ENCODE results near the gene C1orf232. TPM values are rescaled to one million over a fixed set of nuclear protein-coding genes. Genes with fewer than 3 reads are reported as not detected.
A peak's percentile ranks its signal among the peaks of the same experiment; 100 is the strongest.

Gene C1orf232
- total and polyA plus RNA-seq, 2 of the 13 experiments (the other 11 are each of a cell fraction or from before 2014, with no cell fraction given): not detected

DNA sequence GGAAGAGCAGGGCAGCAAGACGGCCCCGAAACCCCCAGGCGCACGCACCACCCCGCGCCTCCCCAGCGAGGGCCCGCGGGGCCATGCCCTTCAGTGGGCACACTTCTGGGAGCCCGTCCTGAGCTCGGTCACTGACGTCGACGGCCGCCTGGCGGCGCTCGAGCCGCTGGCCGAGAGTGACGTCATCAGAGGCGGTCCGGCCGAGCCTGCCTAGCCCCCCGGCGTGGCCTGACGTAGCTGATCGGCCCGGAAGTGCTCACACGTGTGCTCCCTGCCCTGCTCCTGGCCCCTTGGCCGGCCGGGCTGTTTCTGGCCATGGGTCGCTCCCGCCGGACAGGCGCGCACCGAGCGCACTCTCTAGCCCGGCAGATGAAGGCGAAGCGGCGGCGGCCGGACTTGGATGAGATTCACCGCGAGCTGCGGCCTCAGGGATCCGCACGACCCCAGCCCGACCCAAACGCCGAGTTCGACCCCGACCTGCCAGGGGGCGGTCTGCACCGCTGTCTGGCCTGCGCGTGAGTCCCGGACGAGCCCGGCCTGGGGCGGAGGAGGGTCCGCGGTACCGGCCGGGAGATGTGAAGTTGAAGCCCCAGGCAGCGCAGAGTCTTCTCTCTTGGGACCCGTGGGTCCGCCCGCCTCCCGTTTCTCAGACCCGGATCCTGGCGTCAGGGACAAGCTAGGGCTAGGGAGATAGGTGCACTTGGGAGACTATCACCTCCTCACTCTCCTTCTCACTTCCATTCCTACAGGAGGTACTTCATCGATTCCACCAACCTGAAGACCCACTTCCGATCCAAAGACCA, 1.1 kb upstream of the C1orf232 start, which contains the start of gene ZNF593 (continued):
- TF ChIP-seq, protein P1, sequence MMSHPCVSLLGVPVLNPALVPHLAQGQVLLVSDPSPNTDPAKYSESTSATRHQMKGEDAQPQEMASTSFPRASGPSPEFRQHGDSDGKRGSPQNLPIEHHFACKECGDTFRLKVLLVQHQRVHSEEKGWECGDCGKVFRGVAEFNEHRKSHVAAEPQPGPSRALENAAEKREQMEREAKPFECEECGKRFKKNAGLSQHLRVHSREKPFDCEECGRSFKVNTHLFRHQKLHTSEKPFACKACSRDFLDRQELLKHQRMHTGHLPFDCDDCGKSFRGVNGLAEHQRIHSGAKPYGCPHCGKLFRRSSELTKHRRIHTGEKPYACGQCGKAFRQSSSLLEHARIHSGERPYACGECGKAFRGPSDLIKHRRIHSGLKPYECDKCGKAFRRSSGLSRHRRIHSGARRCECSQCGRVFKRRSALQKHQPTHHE (CRISPR knock-in tag; IDR thresholded peaks at IDR 0.05; ENCODE audit: borderline replicate concordance): peak; percentile 99
- TF ChIP-seq, protein P2, sequence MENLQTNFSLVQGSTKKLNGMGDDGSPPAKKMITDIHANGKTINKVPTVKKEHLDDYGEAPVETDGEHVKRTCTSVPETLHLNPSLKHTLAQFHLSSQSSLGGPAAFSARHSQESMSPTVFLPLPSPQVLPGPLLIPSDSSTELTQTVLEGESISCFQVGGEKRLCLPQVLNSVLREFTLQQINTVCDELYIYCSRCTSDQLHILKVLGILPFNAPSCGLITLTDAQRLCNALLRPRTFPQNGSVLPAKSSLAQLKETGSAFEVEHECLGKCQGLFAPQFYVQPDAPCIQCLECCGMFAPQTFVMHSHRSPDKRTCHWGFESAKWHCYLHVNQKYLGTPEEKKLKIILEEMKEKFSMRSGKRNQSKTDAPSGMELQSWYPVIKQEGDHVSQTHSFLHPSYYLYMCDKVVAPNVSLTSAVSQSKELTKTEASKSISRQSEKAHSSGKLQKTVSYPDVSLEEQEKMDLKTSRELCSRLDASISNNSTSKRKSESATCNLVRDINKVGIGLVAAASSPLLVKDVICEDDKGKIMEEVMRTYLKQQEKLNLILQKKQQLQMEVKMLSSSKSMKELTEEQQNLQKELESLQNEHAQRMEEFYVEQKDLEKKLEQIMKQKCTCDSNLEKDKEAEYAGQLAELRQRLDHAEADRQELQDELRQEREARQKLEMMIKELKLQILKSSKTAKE (CRISPR knock-in tag; IDR thresholded peaks at IDR 0.05; ENCODE audit: borderline replicate concordance): peak; percentile 54; the same call in 1 of the 2 replicates
- TF ChIP-seq NR2F2 (IDR thresholded peaks at IDR 0.05; ENCODE audit: borderline replicate concordance, low read depth): no peak
- TF ChIP-seq, protein P3, sequence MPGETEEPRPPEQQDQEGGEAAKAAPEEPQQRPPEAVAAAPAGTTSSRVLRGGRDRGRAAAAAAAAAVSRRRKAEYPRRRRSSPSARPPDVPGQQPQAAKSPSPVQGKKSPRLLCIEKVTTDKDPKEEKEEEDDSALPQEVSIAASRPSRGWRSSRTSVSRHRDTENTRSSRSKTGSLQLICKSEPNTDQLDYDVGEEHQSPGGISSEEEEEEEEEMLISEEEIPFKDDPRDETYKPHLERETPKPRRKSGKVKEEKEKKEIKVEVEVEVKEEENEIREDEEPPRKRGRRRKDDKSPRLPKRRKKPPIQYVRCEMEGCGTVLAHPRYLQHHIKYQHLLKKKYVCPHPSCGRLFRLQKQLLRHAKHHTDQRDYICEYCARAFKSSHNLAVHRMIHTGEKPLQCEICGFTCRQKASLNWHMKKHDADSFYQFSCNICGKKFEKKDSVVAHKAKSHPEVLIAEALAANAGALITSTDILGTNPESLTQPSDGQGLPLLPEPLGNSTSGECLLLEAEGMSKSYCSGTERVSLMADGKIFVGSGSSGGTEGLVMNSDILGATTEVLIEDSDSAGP (CRISPR knock-in tag; IDR thresholded peaks at IDR 0.05; ENCODE audit: borderline replicate concordance): peak; percentile 92
- no peak for TF ChIP-seq FLYWCH1 (CRISPR knock-in tag; IDR thresholded peaks at IDR 0.05)
- TF ChIP-seq, protein P4, sequence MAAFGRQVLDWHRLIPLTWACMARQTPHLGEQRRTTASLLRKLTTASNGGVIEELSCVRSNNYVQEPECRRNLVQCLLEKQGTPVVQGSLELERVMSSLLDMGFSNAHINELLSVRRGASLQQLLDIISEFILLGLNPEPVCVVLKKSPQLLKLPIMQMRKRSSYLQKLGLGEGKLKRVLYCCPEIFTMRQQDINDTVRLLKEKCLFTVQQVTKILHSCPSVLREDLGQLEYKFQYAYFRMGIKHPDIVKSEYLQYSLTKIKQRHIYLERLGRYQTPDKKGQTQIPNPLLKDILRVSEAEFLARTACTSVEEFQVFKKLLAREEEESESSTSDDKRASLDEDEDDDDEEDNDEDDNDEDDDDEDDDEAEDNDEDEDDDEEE (CRISPR knock-in tag; IDR thresholded peaks at IDR 0.05): peak; percentile 57; the same call in 1 of the 2 replicates
- peak; percentile 62 for TF ChIP-seq TEAD3 (CRISPR knock-in tag; optimal IDR thresholded peaks at IDR 0.05; ENCODE audit: borderline replicate concordance)
- no peak for TF ChIP-seq ZNF264 (CRISPR knock-in tag; IDR thresholded peaks at IDR 0.05)
- no peak for TF ChIP-seq ZSCAN29 (CRISPR knock-in tag; conservative IDR thresholded peaks at IDR 0.05)
- TF ChIP-seq ZNF317 (CRISPR knock-in tag; IDR thresholded peaks at IDR 0.05): peak; percentile 88
- TF ChIP-seq ZNF207 (IDR thresholded peaks at IDR 0.05; ENCODE audit: borderline replicate concordance): no peak
- TF ChIP-seq RFX3 (CRISPR knock-in tag; IDR thresholded peaks at IDR 0.05): no peak
- TF ChIP-seq, protein P5, sequence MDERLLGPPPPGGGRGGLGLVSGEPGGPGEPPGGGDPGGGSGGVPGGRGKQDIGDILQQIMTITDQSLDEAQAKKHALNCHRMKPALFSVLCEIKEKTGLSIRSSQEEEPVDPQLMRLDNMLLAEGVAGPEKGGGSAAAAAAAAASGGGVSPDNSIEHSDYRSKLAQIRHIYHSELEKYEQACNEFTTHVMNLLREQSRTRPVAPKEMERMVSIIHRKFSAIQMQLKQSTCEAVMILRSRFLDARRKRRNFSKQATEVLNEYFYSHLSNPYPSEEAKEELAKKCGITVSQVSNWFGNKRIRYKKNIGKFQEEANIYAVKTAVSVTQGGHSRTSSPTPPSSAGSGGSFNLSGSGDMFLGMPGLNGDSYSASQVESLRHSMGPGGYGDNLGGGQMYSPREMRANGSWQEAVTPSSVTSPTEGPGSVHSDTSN (CRISPR knock-in tag; IDR thresholded peaks at IDR 0.05): no peak
- TF ChIP-seq WIZ (CRISPR knock-in tag; IDR thresholded peaks at IDR 0.05): no peak
- peak; percentile 98 for TF ChIP-seq GABPB1 (CRISPR knock-in tag; IDR thresholded peaks at IDR 0.05)
- peak; percentile 93 for TF ChIP-seq ZNF605 (CRISPR knock-in tag; IDR thresholded peaks at IDR 0.05)
- no peak for TF ChIP-seq ZNF720 (CRISPR knock-in tag; IDR thresholded peaks at IDR 0.05)
- no peak for TF ChIP-seq NCOR1 (IDR thresholded peaks at IDR 0.05; ENCODE audit: borderline replicate concordance, low read length)
- peak; percentile 99 for TF ChIP-seq SAP130 (CRISPR knock-in tag; IDR thresholded peaks at IDR 0.05; ENCODE audit: low read depth)
- peak; percentile 84 for TF ChIP-seq ZSCAN21 (CRISPR knock-in tag; IDR thresholded peaks at IDR 0.05; ENCODE audit: borderline replicate concordance)
- TF ChIP-seq, protein P6, sequence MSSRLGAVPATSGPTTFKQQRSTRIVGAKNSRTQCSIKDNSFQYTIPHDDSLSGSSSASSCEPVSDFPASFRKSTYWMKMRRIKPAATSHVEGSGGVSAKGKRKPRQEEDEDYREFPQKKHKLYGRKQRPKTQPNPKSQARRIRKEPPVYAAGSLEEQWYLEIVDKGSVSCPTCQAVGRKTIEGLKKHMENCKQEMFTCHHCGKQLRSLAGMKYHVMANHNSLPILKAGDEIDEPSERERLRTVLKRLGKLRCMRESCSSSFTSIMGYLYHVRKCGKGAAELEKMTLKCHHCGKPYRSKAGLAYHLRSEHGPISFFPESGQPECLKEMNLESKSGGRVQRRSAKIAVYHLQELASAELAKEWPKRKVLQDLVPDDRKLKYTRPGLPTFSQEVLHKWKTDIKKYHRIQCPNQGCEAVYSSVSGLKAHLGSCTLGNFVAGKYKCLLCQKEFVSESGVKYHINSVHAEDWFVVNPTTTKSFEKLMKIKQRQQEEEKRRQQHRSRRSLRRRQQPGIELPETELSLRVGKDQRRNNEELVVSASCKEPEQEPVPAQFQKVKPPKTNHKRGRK (CRISPR knock-in tag; IDR thresholded peaks at IDR 0.05): no peak

All from HepG2 (cell line).